H1 (cell line): ENCODE measurements around the gene DCAF6. TPM values are rescaled to one million over a fixed set of nuclear protein-coding genes. Genes with fewer than 3 reads are reported as not detected.

Experiments
- BACH1 ChIP-seq: IDR thresholded peaks from 2 replicates; pipeline ENCODE4 v1.6.1; 2012; ENCODE audit warnings: low read length, improper control_type of control experiment
- CHD7 ChIP-seq: fragments of 300-600 bp; sonication (generic); IDR thresholded peaks from 2 replicates; pipeline ENCODE4 v1.7.1; 2012; ENCODE audit warnings: low read length, moderate library complexity, mild to moderate bottlenecking, inconsistent platforms; ENCODE audit not compliant: insufficient replicate concordance
- EP300 ChIP-seq, 2 experiments: IDR thresholded peaks; 1 replicate in 1 of 2; 2 replicates in 1 of 2; pipeline ENCODE4 v1.6.1; 2011 to 2012; ENCODE audit warnings: low read depth in 2 of 2, low read length in 2 of 2, mild to moderate bottlenecking in 2 of 2, borderline replicate concordance in 1 of 2, inconsistent platforms in 1 of 2, moderate library complexity in 1 of 2
- EZH2 ChIP-seq: fragments of 200-600 bp; sonication (generic); IDR thresholded peaks from 2 replicates; pipeline ENCODE4 v1.7.1; 2012; ENCODE audit warnings: low read depth, mild to moderate bottlenecking, moderate library complexity, low read length, inconsistent platforms; ENCODE audit not compliant: severe bottlenecking
- HDAC2 ChIP-seq, 2 experiments: fragments of 300-600 bp in 1 of 2; sonication (generic) in 1 of 2; IDR thresholded peaks; 2 replicates each; pipeline ENCODE4 v1.6.1; 2011 to 2012; ENCODE audit warnings: low read depth in 2 of 2, low read length in 2 of 2, mild to moderate bottlenecking in 2 of 2, moderate library complexity in 2 of 2, borderline replicate concordance in 1 of 2, inconsistent platforms in 1 of 2
- PHF8 ChIP-seq: fragments of 200-600 bp; sonication (generic); conservative IDR thresholded peaks from 2 replicates; pipeline ENCODE4 v1.7.1; 2012; ENCODE audit warnings: low read depth, mild to moderate bottlenecking, inconsistent platforms, low read length, moderate library complexity
- POU5F1 ChIP-seq: IDR thresholded peaks from 2 replicates; pipeline ENCODE4 v1.6.1; 2011; ENCODE audit warnings: low read depth, mild to moderate bottlenecking, low read length, moderate library complexity
- TBP ChIP-seq: IDR thresholded peaks from 2 replicates; pipeline ENCODE4 v1.6.1; 2011; ENCODE audit warnings: low read depth, low read length, improper control_type of control experiment
- ZNF274 ChIP-seq: IDR thresholded peaks from 2 replicates; pipeline ENCODE4 v1.7.0; 2012; ENCODE audit warnings: low read length, borderline replicate concordance; ENCODE audit errors: extremely low read depth
- polyA plus RNA-seq, 7 experiments: library from polyadenylated mRNA; depleted of rRNA in 3 of 7; stranded (reverse) in 5 of 7; unstranded in 2 of 7; fragments of >200 nt in 5 of 7; fragments of 200-250 nt in 2 of 7; gene quantifications; 1 replicate in 5 of 7; 2 replicates in 1 of 7; 4 replicates in 1 of 7; pipeline versions ENCODE4 v1.2.1 to v1.2.3, GENCODE V29; 2011 to 2013; ENCODE audit warnings: missing spikeins in 2 of 7, mixed read lengths in 2 of 7
- total RNA-seq: library from RNA; stranded (reverse); fragmentation: NEBNext Ultra II Directional; extraction: Animal tissue kit (Norgen Biotek cat#: 25700); gene quantifications from 2 replicates; pipeline ENCODE4 v1.2.1, GENCODE V29; 2021

DCAF6 gene
- total and polyA plus RNA-seq, 2 of the 8 experiments (the other 6 are each of a cell fraction or from before 2014, with no cell fraction given) = 12.3 to 17.4 TPM

DNA sequence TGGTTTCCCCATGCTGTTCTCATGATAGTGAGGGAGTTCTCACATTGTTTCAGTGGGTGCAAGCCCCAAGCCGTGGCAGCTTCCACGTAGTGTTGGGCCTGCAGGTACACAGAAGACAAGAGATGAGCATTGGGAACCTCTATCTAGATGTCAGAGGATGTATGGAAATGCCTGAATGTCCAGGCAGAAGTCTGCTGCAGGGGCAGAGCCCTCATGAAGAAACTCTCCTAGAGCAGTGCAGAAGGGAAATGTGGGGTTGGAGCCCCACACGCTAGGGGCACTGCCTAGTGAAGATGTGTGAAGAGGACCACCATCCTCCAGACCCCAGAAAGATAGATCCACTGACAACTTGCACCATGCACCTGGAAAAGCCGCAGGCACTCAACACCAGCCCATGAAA is 183.3 kb downstream of the DCAF6 start (continued):
- TF ChIP-seq CHD7 (no peak), BACH1 (no peak), PHF8 (no peak), ZNF274 (no peak), POU5F1 (no peak), EZH2 (no peak), EP300 (IDR thresholded peaks at IDR 0.05; ENCODE audit: borderline replicate concordance in 1 of 2, low read depth in 2 of 2, low read length in 2 of 2) (no peak), TBP (no peak), HDAC2 (IDR thresholded peaks at IDR 0.05; ENCODE audit: borderline replicate concordance in 1 of 2, low read depth in 2 of 2, low read length in 2 of 2) (no peak)
